IMR-90 (cell line): Measurements from ENCODE around the gene AKAP6. TPM values are rescaled to one million over a fixed set of nuclear protein-coding genes. Genes with fewer than 3 reads are reported as not detected.

Experiments used
- ATAC-seq: fragments of 200-7000 bp; cut with Tn5 transposase; 2 replicates; pipeline ENCODE4 v1.9.1; 2020; ENCODE audit warnings: low read depth, mild to moderate bottlenecking, moderate library complexity
- BruUV-seq: library from RNA; stranded (reverse); fragments of 400-500 nt; replicated peaks from 2 replicates; lab custom pipeline; 2021; lab: Mats Ljungman, UMichigan
- CTCF ChIA-PET: fragments of 300-600 bp; formaldehyde crosslinking; extraction: SDS; loops from one replicate; lab custom pipeline; 2021; ENCODE audit warnings: antibody characterized with exemption; lab: Yijun Ruan, JAX
- POLR2A ChIA-PET: fragments of 300-600 bp; sonication (Branson Sonifier 250); formaldehyde crosslinking; loops from one replicate; lab custom pipeline; 2022; ENCODE audit warnings: antibody characterized with exemption; ENCODE audit not compliant: unreplicated experiment; lab: Charles Lee
- DNase-seq: peaks from one replicate; pipeline ENCODE4 v3.0.0; 2013
- H2AFZ ChIP-seq: replicated peaks from 2 replicates; pipeline ENCODE3; 2013; ENCODE audit warnings: low read length, mild to moderate bottlenecking; ENCODE audit not compliant: poor library complexity
- H2AK5ac ChIP-seq: 2 replicates; pipeline ENCODE4 v1.6.1; 2013; ENCODE audit warnings: low read depth, low read length, inconsistent platforms
- H2AK9ac ChIP-seq: replicated peaks from 2 replicates; pipeline ENCODE3; 2013; ENCODE audit warnings: mild to moderate bottlenecking, low read depth, low read length, moderate library complexity; ENCODE audit not compliant: poor library complexity
- H2BK120ac ChIP-seq: 2 replicates; pipeline ENCODE4 v1.6.1; 2013; ENCODE audit warnings: low read depth, low read length, inconsistent platforms
- H2BK15ac ChIP-seq: 3 replicates; pipeline ENCODE4 v1.6.1; 2013; ENCODE audit warnings: low read depth, low read length, inconsistent platforms
- H2BK20ac ChIP-seq: 2 replicates; pipeline ENCODE4 v1.6.1; 2013; ENCODE audit warnings: low read depth, mild to moderate bottlenecking, inconsistent platforms, low read length, moderate library complexity
- H2BK5ac ChIP-seq: 2 replicates; pipeline ENCODE4 v1.6.1; 2013; ENCODE audit warnings: mild to moderate bottlenecking, low read depth, low read length, inconsistent platforms; ENCODE audit not compliant: poor library complexity, severe bottlenecking
- H3K14ac ChIP-seq: replicated peaks from 2 replicates; pipeline ENCODE4 v1.6.1; 2013; ENCODE audit warnings: low read depth, low read length, inconsistent platforms
- H3K18ac ChIP-seq: 2 replicates; pipeline ENCODE4 v1.6.1; 2013; ENCODE audit warnings: low read depth, low read length, control low read depth
- H3K23ac ChIP-seq: 2 replicates; pipeline ENCODE4 v1.6.1; 2013; ENCODE audit warnings: low read depth, low read length, inconsistent platforms
- H3K27ac ChIP-seq: 2 replicates; pipeline ENCODE4 v1.5.1; 2013; ENCODE audit warnings: mild to moderate bottlenecking, control low read depth, low read length; ENCODE audit not compliant: insufficient read depth
- H3K27me3 ChIP-seq: 2 replicates; pipeline ENCODE4 v1.6.1; 2013; ENCODE audit warnings: low read length; ENCODE audit not compliant: control insufficient read depth, insufficient read depth
- H3K36me3 ChIP-seq: 2 replicates; pipeline ENCODE4 v1.6.1; 2013; ENCODE audit warnings: low read length, mixed read lengths; ENCODE audit not compliant: control insufficient read depth, insufficient read depth
- H3K4ac ChIP-seq: 2 replicates; pipeline ENCODE4 v1.6.1; 2013; ENCODE audit warnings: low read depth, low read length, inconsistent platforms
- H3K4me1 ChIP-seq: 2 replicates; pipeline ENCODE4 v1.6.1; 2013; ENCODE audit warnings: low read length, mixed read lengths; ENCODE audit not compliant: control insufficient read depth, insufficient read depth
- H3K4me2 ChIP-seq: 2 replicates; pipeline ENCODE4 v1.6.1; 2013; ENCODE audit warnings: low read depth, mild to moderate bottlenecking, control low read depth, low read length, moderate library complexity
- H3K4me3 ChIP-seq: 2 replicates; pipeline ENCODE4 v1.5.1; 2013; ENCODE audit warnings: low read depth, mild to moderate bottlenecking, control low read depth, low read length, moderate library complexity; ENCODE audit not compliant: insufficient read depth
- H3K56ac ChIP-seq: 2 replicates; pipeline ENCODE4 v1.6.1; 2013; ENCODE audit warnings: low read length, inconsistent platforms; ENCODE audit not compliant: insufficient read depth; ENCODE audit errors: extremely low read depth
- H3K79me1 ChIP-seq, 2 experiments: 2 replicates each; pipeline ENCODE4 v1.6.1; 2013; ENCODE audit warnings: low read length in 2 of 2, inconsistent platforms in 1 of 2, low read depth in 1 of 2
- H3K9ac ChIP-seq: 2 replicates; pipeline ENCODE4 v1.6.1; 2013; ENCODE audit warnings: low read depth, low read length, control low read depth
- H3K9me1 ChIP-seq: 2 replicates; pipeline ENCODE4 v1.6.1; 2013; ENCODE audit warnings: low read length, inconsistent platforms; ENCODE audit not compliant: insufficient read depth
- H3K9me3 ChIP-seq: 2 replicates; pipeline ENCODE4 v1.6.1; 2013; ENCODE audit warnings: low read length; ENCODE audit not compliant: control insufficient read depth, insufficient read depth
- H4K20me1 ChIP-seq: 2 replicates; pipeline ENCODE4 v1.6.1; 2013; ENCODE audit warnings: low read length, inconsistent platforms; ENCODE audit not compliant: insufficient read depth
- H4K5ac ChIP-seq: 2 replicates; pipeline ENCODE4 v1.6.1; 2013; ENCODE audit warnings: mild to moderate bottlenecking, low read depth, low read length, control low read depth
- H4K8ac ChIP-seq, 2 experiments: 2 replicates each; pipeline ENCODE4 v1.6.1; 2013; ENCODE audit warnings: low read depth in 2 of 2, low read length in 2 of 2, control low read depth in 1 of 2, inconsistent platforms in 1 of 2
- H4K91ac ChIP-seq: 2 replicates; pipeline ENCODE4 v1.6.1; 2013; ENCODE audit warnings: low read depth, low read length, inconsistent platforms; ENCODE audit not compliant: insufficient read depth
- ELK1 ChIP-seq: fragments of 150-350 bp; IDR thresholded peaks from 2 replicates; pipeline ENCODE4 v1.6.1; 2016; ENCODE audit warnings: low read depth, mild to moderate bottlenecking, low read length, moderate library complexity, borderline replicate concordance
- FOS ChIP-seq: fragments of 150-350 bp; IDR thresholded peaks from 2 replicates; pipeline ENCODE4 v1.6.1; 2016; ENCODE audit warnings: low read depth, low read length
- MAFK ChIP-seq: IDR thresholded peaks from 2 replicates; pipeline ENCODE4 v1.6.1; 2012; ENCODE audit warnings: low read depth, low read length, improper control_type of control experiment
- MAZ ChIP-seq: IDR thresholded peaks from 2 replicates; pipeline ENCODE4 v1.6.1; 2012; ENCODE audit warnings: low read depth, mild to moderate bottlenecking, low read length, improper control_type of control experiment, moderate library complexity, borderline replicate concordance
- POLR2A ChIP-seq: IDR thresholded peaks from 2 replicates; pipeline ENCODE4 v1.6.1; 2012; ENCODE audit warnings: mild to moderate bottlenecking, low read depth, low read length
- SMC3 ChIP-seq: fragments of 150-350 bp; IDR thresholded peaks from 2 replicates; pipeline ENCODE4 v1.6.1; 2016; ENCODE audit warnings: low read depth, mild to moderate bottlenecking, antibody characterized with exemption, low read length, moderate library complexity
- WGBS, 2 experiments: methylation state at CpG; one replicate each; pipeline versions ENCODE4 v1.1.5 to v1.1.7; 2013; ENCODE audit warnings: missing lambda C conversion rate in 2 of 2; ENCODE audit not compliant: insufficient read length in 1 of 2; ENCODE audit errors: extremely low coverage in 2 of 2; 5-methylcytosine and 5-hydroxymethylcytosine counted together
- dilution Hi-C: fragments of 300-500 bp; cut with HindIII; formaldehyde crosslinking; loops from one replicate; pipeline ENCODE4 v1.14.3; 2018; ENCODE audit warnings: low sequenced_read_pairs; ENCODE audit not compliant: unreplicated experiment
- in situ Hi-C: fragments of 300-500 bp; cut with MboI; formaldehyde crosslinking; loops from 3 replicates; pipeline ENCODE4 v1.14.3; 2019; ENCODE audit warnings: low sequenced_read_pairs, inconsistent platforms, mixed read lengths
- intact Hi-C: fragments of 100-400 bp; cut with micrococcal nuclease; formaldehyde crosslinking; loops from 2 replicates; pipeline ENCODE4 v1.10.0; 2022
- polyA plus RNA-seq, 3 experiments: library from polyadenylated mRNA; depleted of rRNA; stranded (reverse); fragments of >200 nt; gene quantifications; 2 replicates each; pipeline ENCODE4 v1.2.3, GENCODE V29; 2012; ENCODE audit warnings: low replicate concordance in 1 of 3
- total RNA-seq: library from RNA; depleted of rRNA; stranded (reverse); fragments of >200 nt; gene quantifications from 2 replicates; pipeline ENCODE4 v1.2.3, GENCODE V29; 2012

The AKAP6 gene
- total and polyA plus RNA-seq, 2 of the 4 experiments (the other 2 are of a cell fraction): 0.22 to 1.6 TPM

- H3K4me2 ChIP-seq: no peak overlapping the region
- TF ChIP-seq ELK1 (no peak), MAFK (no peak), MAZ (no peak), FOS (no peak), SMC3 (no peak), POLR2A (no peak)
- H3K36me3 ChIP-seq: no peaks in the 10 kb centered on the region
- H4K91ac ChIP-seq: no peak overlapping the region
- no TSS peak for BruUV-seq
- no peak overlapping the region for H2BK15ac ChIP-seq
- H3K18ac ChIP-seq: no peak overlapping the region
- H4K5ac ChIP-seq: no peak overlapping the region
- no peak overlapping the region for H3K56ac ChIP-seq
- H3K27me3 ChIP-seq: no peaks in the 10 kb centered on the region
- WGBS, 2 experiments: no CpG with 5 or more reads among the region's 3 CpGs
- peaks cover 5% of the 10 kb centered on the region; the same call in 1 of the 2 replicates for H3K4me1 ChIP-seq
- no peak overlapping the region for H3K27ac ChIP-seq
- no peak overlapping the region for H3K4me3 ChIP-seq
- H2AK5ac ChIP-seq: no peak overlapping the region; the same call in 1 of the 2 replicates
- H3K9me1 ChIP-seq: no peaks in the 10 kb centered on the region
- no peak overlapping the region for H2BK120ac ChIP-seq
- H2AK9ac ChIP-seq: no peak overlapping the region
- H3K14ac ChIP-seq: no peak overlapping the region
- no peak overlapping the region for H3K23ac ChIP-seq
- H3K79me1 ChIP-seq: no peaks in the 10 kb centered on the region
- no peak overlapping the region for H2BK20ac ChIP-seq
- DNase-seq: no peak
- dilution Hi-C loops: no loop called here
- H2BK5ac ChIP-seq: no peak overlapping the region
- no peaks in the 10 kb centered on the region for H3K9me3 ChIP-seq
- no peak for ATAC-seq
- in situ Hi-C loops: no loop called here
- intact Hi-C loops: no loop called here
- H4K8ac ChIP-seq: no peak overlapping the region
- CTCF ChIA-PET: no interaction called here
- no peak overlapping the region for H2AFZ ChIP-seq
- POLR2A ChIA-PET: no interaction called here
- no peak overlapping the region for H3K9ac ChIP-seq
- no peak overlapping the region for H3K4ac ChIP-seq
- no peaks in the 10 kb centered on the region for H4K20me1 ChIP-seq
Measured at GRCh38 chr14:32696325-32697091, 367.4 kb downstream of the AKAP6 start.
